SK-N-SH treated with all-trans-retinoic acid at 6 μM for 48 hours (cell line): ENCODE measurements around the gene LPP.

Experiments
- ARNTL ChIP-seq: fragments of 450-650 bp; formaldehyde crosslinking; IDR thresholded peaks from 2 replicates; pipeline ENCODE4 v1.5.0; 2020; ENCODE audit warnings: low read depth, mild to moderate bottlenecking, moderate library complexity, borderline replicate concordance
- BACH2 ChIP-seq: fragments of 250-450 bp; sonication (Bioruptor Pico); IDR thresholded peaks from 2 replicates; pipeline ENCODE4 v1.9.0; 2021; ENCODE audit warnings: mild to moderate bottlenecking, borderline replicate concordance
- CSDC2 ChIP-seq: fragments of 250-450 bp; sonication (Bioruptor Pico); IDR thresholded peaks from 2 replicates; pipeline ENCODE4 v1.5.0; 2020; ENCODE audit warnings: mild to moderate bottlenecking, moderate library complexity
- PPARA ChIP-seq: fragments of 250-450 bp; sonication (Bioruptor Pico); IDR thresholded peaks from 2 replicates; pipeline ENCODE4 v1.5.0; 2020; ENCODE audit warnings: mild to moderate bottlenecking, borderline replicate concordance
- TCF4 ChIP-seq: fragments of 250-450 bp; sonication (Bioruptor Pico); IDR thresholded peaks from 2 replicates; pipeline ENCODE4 v1.8.0; 2021; ENCODE audit warnings: mild to moderate bottlenecking, moderate library complexity, borderline replicate concordance
- TF ChIP-seq, protein P1 (sequence below): fragments of 250-450 bp; sonication (Bioruptor Pico); IDR thresholded peaks from 2 replicates; pipeline ENCODE4 v1.8.0; 2020; ENCODE audit warnings: mild to moderate bottlenecking, moderate library complexity, borderline replicate concordance
- TF ChIP-seq, protein P2 (sequence below): fragments of 250-450 bp; sonication (Bioruptor Pico); IDR thresholded peaks from 2 replicates; pipeline ENCODE4 v1.5.1; 2021; ENCODE audit warnings: mild to moderate bottlenecking, moderate library complexity

DNA sequence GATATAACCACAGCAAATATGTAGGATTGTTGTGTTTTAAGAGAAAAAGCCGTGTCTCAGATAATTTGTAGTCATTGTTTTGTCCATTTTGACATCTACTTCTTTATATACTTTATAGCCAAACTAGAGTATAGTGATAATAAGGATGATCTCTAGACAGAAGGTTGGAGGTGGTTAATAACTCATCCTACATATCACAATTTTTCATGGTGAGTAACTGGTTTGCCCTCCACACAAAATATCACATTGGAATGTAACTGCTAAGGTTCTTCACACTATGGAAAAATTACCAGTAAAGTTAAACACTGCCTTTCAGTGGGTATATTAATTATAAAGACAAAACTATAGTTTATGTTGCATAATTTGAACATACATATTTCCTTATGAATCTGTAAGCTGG is 380.7 kb downstream of the LPP start:
- TF ChIP-seq, protein P1, sequence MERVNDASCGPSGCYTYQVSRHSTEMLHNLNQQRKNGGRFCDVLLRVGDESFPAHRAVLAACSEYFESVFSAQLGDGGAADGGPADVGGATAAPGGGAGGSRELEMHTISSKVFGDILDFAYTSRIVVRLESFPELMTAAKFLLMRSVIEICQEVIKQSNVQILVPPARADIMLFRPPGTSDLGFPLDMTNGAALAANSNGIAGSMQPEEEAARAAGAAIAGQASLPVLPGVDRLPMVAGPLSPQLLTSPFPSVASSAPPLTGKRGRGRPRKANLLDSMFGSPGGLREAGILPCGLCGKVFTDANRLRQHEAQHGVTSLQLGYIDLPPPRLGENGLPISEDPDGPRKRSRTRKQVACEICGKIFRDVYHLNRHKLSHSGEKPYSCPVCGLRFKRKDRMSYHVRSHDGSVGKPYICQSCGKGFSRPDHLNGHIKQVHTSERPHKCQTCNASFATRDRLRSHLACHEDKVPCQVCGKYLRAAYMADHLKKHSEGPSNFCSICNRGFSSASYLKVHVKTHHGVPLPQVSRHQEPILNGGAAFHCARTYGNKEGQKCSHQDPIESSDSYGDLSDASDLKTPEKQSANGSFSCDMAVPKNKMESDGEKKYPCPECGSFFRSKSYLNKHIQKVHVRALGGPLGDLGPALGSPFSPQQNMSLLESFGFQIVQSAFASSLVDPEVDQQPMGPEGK (CRISPR knock-in tag): no peak
- TF ChIP-seq, protein P2, sequence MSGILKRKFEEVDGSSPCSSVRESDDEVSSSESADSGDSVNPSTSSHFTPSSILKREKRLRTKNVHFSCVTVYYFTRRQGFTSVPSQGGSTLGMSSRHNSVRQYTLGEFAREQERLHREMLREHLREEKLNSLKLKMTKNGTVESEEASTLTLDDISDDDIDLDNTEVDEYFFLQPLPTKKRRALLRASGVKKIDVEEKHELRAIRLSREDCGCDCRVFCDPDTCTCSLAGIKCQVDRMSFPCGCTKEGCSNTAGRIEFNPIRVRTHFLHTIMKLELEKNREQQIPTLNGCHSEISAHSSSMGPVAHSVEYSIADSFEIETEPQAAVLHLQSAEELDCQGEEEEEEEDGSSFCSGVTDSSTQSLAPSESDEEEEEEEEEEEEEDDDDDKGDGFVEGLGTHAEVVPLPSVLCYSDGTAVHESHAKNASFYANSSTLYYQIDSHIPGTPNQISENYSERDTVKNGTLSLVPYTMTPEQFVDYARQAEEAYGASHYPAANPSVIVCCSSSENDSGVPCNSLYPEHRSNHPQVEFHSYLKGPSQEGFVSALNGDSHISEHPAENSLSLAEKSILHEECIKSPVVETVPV (CRISPR knock-in tag): no peak
- TF ChIP-seq BACH2 (CRISPR knock-in tag) (no peak), PPARA (CRISPR knock-in tag) (no peak), ARNTL (CRISPR knock-in tag) (no peak), TCF4 (CRISPR knock-in tag) (no peak), CSDC2 (CRISPR knock-in tag) (no peak)
